SKM-1 treated with dmso at 0.1 percent for 144 hours (cell line): ENCODE results near the gene HES7.

Experiments
- DNase-seq: peaks from one replicate; lab custom pipeline; 2025; ENCODE audit not compliant: unreplicated experiment; lab: John Stamatoyannopoulos, UW

Gene HES7

GRCh38 chr17:8075574-8076342 lies 48.1 kb downstream of the HES7 start:
- DNase-seq: no peak

DNA sequence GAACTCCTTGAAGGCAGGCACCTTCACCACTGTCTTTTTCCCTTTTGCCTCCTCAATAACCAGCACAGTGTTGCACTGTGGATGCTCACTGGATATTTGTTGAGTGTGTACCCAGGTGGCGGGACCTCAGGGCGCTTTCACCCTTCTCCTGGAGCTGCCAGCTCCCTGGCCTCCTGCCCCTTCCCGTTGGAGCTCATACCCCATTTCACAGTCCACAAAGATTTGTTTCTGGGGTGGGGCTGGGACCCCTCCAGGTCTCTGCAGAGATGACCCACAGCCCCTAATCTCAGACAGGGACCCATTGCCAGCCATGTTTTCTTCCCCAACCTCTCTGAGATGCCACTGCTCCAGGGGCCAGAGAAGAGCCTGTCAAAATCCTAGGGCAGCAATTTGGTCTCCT lies 48.8 kb downstream of the HES7 start:
- no peak for DNase-seq

DNA sequence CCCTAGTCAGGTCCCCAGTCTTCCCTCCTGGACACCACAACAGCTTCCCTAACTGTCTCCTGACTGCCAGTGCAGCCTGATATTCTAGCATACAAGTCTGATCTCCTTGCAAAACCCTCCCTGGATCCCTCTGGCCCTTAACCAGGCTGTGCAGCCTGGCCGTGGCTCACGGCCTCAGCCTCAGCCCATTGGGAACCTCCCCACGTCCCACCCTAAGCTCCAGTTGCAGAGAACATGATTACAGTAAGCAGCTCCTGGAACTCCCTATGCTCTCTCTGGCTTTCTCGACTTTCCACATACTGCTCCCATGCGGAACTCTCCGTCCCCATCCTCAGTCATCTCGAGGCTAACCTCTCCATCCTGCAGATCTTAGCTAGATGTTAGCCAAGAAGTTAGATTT lies 49.4 kb downstream of the HES7 start:
- no peak for DNase-seq

DNA sequence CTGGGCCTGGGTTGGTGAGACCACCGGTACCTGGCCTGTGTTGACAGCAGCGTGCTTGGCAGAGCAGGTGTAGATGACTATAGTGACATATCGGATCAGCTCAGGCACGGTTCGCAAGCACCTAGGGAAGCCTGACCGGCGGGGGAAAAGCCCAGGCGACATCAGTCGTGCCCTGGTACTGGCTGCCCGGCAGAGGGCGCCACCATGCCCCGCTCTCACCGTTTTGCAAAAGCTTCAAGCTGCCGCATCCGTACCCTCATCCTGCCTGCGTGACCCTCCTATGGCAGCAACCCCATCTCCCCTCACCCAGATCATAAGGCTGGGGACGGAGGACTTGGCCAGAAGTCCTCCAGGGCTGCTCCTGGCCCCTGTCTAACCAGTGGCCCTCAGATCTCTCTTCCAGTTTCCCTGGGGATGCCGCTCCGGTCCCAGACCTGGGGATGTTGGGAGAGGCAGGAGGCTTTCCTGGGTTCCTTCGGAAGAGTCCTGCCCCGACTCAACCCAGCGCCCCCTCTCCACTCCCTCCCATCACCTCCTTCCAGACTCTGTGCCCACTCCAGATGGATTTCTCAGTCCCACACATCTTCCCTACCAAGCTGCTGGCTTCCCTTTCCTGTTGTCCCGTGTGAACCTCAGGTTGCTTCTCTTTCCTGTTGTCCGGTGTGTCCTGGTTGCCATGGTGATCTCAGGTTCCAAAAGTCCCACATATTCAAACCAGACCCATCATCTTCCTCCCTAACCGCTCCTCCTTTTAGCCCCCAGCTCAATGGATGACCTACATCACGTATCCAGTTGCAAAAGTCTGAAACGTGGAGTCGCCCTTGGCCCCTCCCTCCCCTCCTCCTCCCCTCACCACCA lies 50.0 kb downstream of the HES7 start:
- peak; percentile 33 for DNase-seq

- DNase-seq: no peak
Observed at GRCh38 chr17:8072729-8073461, 51.0 kb downstream of the HES7 start.

DNA sequence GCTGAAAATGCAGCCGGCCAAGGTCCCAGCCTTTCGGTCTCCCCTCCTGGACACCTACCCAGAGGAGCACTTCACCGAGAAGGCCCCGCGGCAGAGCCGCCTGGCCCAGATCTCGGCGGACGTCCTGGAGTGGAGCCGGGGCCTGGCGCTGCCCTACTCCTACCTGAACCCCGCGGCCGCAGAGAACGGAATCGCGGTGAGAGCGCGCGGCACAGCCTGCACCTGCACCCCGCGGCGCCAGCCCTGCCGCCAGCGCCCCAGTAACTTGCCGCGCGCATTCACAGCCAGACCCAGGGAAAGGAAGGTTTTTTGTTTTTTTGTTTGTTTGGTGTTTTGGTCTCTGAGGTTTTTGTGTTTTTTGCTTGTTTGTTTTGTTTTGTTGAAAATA lies 51.6 kb downstream of the HES7 start:
- DNase-seq: no peak

GRCh38 chr17:8071496-8071895 lies 52.4 kb downstream of the HES7 start:
- no peak for DNase-seq
